Esophagus squamous epithelium (tissue), 5 donors: ENCODE data around the gene WWOX. TPM values are rescaled to one million over a fixed set of nuclear protein-coding genes. Genes with fewer than 3 reads are reported as not detected.

Source experiments
- DNase-seq: peaks from one replicate; lab custom pipeline; 2025; lab: John Stamatoyannopoulos, UW
- H3K27ac ChIP-seq, 4 donors: fragments of 200-600 bp; sonication (generic); one replicate each; pipeline ENCODE4 v1.5.1; 2016 to 2019; ENCODE audit warnings: mild to moderate bottlenecking in 1 of 4
- H3K27me3 ChIP-seq, 4 donors: fragments of 200-600 bp; sonication (generic); 1 replicate in 3 of 4; 2 replicates in 1 of 4; pipeline versions ENCODE4 v1.5.1 to v1.6.0; 2017 to 2021; ENCODE audit warnings: antibody characterized with exemption in 1 of 4
- H3K36me3 ChIP-seq, 3 donors: fragments of 200-600 bp; sonication (generic); one replicate each; pipeline ENCODE4 v1.5.1; 2016 to 2019
- H3K4me1 ChIP-seq, 3 donors: fragments of 200-600 bp; sonication (generic); one replicate each; pipeline ENCODE4 v1.5.1; 2017 to 2019
- H3K4me3 ChIP-seq, 4 donors: fragments of 200-600 bp; sonication (generic); 1 replicate in 3 of 4; 2 replicates in 1 of 4; pipeline ENCODE4 v1.5.1; 2016 to 2019; ENCODE audit warnings: mild to moderate bottlenecking in 2 of 4, moderate library complexity in 1 of 4
- H3K9me3 ChIP-seq, 3 donors: fragments of 200-600 bp; sonication (generic); one replicate each; pipeline ENCODE4 v1.5.1; 2016 to 2019
- POLR2A ChIP-seq, 4 donors: fragments of 450-650 bp; IDR thresholded peaks; one replicate each; pipeline ENCODE4 v1.6.1; 2017; ENCODE audit warnings: antibody characterized with exemption in 4 of 4, mild to moderate bottlenecking in 4 of 4, moderate library complexity in 3 of 4
- WGBS, 2 donors: methylation state at CpG; one replicate each; pipeline ENCODE4 v1.1.5; 2018; 5-methylcytosine and 5-hydroxymethylcytosine counted together
- intact Hi-C: fragments of 100-400 bp; cut with DNase I; formaldehyde crosslinking; loops from one replicate; pipeline ENCODE4 v1.15.0; 2022
- total RNA-seq, 4 donors: library from RNA; depleted of rRNA; stranded (reverse); fragments of >200 nt; gene quantifications; one replicate each; pipeline ENCODE4 v1.1.0, GENCODE V29; 2016
- TF ChIP-seq, protein P1 (sequence below), 6 experiments: fragments of 450-650 bp in 4 of 6; fragments of 200-600 bp in 2 of 6; sonication (generic) in 2 of 6; IDR thresholded peaks; one replicate each; pipeline ENCODE4 v1.5.1; 2016 to 2019; ENCODE audit warnings: antibody characterized with exemption in 6 of 6, mild to moderate bottlenecking in 4 of 6, moderate library complexity in 4 of 6
- donor health status: DM: yes; HTN: yes; CAD: no.

WWOX gene
- total RNA-seq, 4 donors from 2014 or later = 20.9 to 31.1 (median 27.5) TPM

DNA sequence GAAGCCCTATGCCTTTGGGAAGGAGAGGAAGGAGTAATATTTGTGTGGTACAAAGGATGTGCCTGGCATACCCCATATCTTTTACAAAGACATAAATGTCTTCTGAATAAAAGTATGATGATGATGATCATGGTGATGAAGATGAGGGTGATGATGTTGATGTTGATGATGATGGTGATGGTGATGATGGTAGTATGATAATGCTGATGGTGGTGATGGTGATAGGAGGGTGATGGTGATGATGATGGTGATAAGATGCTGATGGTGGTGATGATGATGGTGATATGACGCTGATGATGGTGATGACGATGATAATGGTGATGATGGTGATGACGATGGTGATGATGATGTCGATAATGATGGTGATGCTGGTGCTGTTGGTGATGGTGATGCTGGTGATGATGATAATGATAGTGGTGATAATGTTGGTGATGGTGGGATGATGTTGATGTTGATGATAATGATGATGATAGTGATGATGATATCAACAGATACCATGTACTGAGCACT, 684.2 kb downstream of the WWOX start:
- Histone ChIP-seq H3K27ac (no peak overlapping the region), H3K9me3 (no peaks in the 10 kb centered on the region), H3K36me3 (no peaks in the 10 kb centered on the region), H3K4me1 (no peaks in the 10 kb centered on the region), H3K4me3 (no peak overlapping the region), H3K27me3 (no peaks in the 10 kb centered on the region)
- no peak for DNase-seq
- no peak for TF ChIP-seq POLR2A (IDR thresholded peaks at IDR 0.05)
- TF ChIP-seq, protein P1, sequence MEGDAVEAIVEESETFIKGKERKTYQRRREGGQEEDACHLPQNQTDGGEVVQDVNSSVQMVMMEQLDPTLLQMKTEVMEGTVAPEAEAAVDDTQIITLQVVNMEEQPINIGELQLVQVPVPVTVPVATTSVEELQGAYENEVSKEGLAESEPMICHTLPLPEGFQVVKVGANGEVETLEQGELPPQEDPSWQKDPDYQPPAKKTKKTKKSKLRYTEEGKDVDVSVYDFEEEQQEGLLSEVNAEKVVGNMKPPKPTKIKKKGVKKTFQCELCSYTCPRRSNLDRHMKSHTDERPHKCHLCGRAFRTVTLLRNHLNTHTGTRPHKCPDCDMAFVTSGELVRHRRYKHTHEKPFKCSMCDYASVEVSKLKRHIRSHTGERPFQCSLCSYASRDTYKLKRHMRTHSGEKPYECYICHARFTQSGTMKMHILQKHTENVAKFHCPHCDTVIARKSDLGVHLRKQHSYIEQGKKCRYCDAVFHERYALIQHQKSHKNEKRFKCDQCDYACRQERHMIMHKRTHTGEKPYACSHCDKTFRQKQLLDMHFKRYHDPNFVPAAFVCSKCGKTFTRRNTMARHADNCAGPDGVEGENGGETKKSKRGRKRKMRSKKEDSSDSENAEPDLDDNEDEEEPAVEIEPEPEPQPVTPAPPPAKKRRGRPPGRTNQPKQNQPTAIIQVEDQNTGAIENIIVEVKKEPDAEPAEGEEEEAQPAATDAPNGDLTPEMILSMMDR (IDR thresholded peaks at IDR 0.05) = no peak
- intact Hi-C loops = no loop called here
- WGBS, 2 donors = 68 to 77% methylated on average over 4 of the region's 4 CpGs

DNA sequence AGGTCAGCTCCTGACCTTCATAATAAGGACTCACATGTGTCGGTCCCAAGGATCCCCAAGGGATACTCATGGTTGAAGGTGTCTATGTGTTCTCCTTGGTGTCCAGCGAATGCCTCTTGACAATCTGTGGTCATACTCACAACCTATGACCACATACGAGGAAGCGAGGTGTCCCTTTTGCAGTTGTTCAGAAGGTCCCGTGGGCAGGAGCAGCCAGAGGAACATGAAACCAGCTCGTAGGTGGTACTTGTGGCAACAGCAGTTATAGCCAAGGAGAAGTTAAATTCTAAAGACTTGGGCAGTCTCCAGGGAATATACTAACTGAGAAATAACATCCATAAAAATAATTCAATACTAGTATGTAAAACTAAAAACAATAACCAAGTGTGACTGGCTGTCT, 685.3 kb downstream of the WWOX start:
- Histone ChIP-seq H3K9me3 (no peaks in the 10 kb centered on the region), H3K36me3 (no peaks in the 10 kb centered on the region), H3K4me3 (no peak overlapping the region), H3K27ac (no peak overlapping the region), H3K27me3 (no peaks in the 10 kb centered on the region), H3K4me1 (no peaks in the 10 kb centered on the region)
- no peak for DNase-seq
- TF ChIP-seq, protein P1 (IDR thresholded peaks at IDR 0.05) = no peak
- no peak for TF ChIP-seq POLR2A (IDR thresholded peaks at IDR 0.05)
- intact Hi-C loops = no loop called here
- 81 to 92% methylated on average over 6 of the region's 6 CpGs for WGBS, 2 donors

DNA sequence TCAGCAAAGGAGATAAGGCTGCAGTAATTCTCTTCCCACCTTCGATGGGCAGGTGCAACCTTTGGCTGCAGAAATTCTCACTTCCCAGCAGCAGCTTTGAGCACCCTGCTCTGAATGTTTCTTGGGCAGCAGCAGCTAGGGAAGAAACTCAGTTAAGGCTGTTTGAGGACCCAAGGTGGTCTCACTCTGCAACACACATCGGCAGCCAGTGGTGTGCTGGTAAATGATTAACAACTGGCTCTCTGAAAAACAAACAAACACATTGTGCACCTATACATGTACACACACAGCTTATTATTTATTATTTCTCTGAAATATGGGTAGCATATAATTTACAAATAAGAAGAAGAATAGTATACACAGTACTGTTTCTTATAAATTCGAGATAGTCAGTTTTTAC, 685.8 kb downstream of the WWOX start:
- H3K9me3 ChIP-seq = no peaks in the 10 kb centered on the region
- H3K4me1 ChIP-seq = no peaks in the 10 kb centered on the region
- intact Hi-C loops = no loop called here
- 77 to 90% methylated on average over 3 of the region's 3 CpGs for WGBS, 2 donors
- DNase-seq = no peak
- no peak overlapping the region for H3K4me3 ChIP-seq
- H3K27ac ChIP-seq = no peak overlapping the region
- H3K27me3 ChIP-seq = no peaks in the 10 kb centered on the region
- no peak for TF ChIP-seq POLR2A (IDR thresholded peaks at IDR 0.05)
- TF ChIP-seq, protein P1 (IDR thresholded peaks at IDR 0.05) = no peak
- no peaks in the 10 kb centered on the region for H3K36me3 ChIP-seq

DNA sequence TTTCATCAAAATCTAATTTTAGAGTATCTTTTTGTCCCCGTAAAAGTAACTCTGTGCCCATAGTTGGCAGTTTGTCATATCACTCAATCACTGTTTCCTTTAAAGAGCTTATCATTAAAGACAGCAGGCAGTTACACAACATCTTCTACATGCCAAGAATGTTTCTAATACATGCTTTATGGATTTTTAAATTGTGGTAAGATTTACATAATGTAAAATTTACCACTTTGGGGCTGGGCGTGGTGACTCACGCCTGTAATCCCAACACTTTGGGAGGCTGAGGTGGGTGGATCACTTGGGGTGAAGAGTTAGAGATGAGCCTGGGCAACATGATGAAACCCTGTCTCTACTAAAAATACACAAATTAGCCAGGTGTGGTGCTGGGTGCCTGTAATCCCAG, 687.2 kb downstream of the WWOX start:
- Histone ChIP-seq H3K4me1 (no peaks in the 10 kb centered on the region), H3K27ac (no peak overlapping the region), H3K27me3 (no peaks in the 10 kb centered on the region), H3K36me3 (no peaks in the 10 kb centered on the region), H3K4me3 (no peak overlapping the region), H3K9me3 (no peaks in the 10 kb centered on the region)
- DNase-seq = no peak
- TF ChIP-seq POLR2A (IDR thresholded peaks at IDR 0.05) = no peak
- TF ChIP-seq, protein P1 (IDR thresholded peaks at IDR 0.05) = no peak
- intact Hi-C loops = no loop called here
- 38 to 56% methylated on average over 2 to 3 of the region's 3 CpGs for WGBS, 2 donors

DNA sequence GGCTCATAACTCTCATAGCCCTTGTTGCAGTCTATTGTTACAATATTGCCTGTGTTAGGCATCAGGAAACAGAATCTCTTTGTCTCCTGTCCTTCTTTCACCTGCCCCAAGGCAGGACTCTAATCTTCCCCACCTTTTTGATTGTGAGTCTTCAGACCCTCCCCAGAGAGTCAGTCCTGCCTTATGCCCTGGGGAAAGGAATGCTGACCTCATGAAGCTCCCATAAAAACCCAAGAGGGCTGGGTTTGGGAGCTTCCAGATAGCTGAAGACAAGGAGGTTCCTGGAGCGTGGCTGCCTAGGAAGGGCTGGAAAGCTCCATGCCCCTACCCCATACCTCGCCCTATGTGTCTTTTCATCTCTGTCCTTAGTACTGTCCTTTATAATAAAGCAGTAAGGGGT, 688.8 kb downstream of the WWOX start:
- Histone ChIP-seq H3K9me3 (no peaks in the 10 kb centered on the region), H3K4me1 (no peaks in the 10 kb centered on the region), H3K36me3 (no peaks in the 10 kb centered on the region), H3K4me3 (no peak overlapping the region), H3K27ac (no peak overlapping the region), H3K27me3 (no peaks in the 10 kb centered on the region)
- WGBS, 2 donors = 79 to 100% methylated on average over 2 of the region's 2 CpGs
- TF ChIP-seq, protein P1 (IDR thresholded peaks at IDR 0.05) = no peak
- no peak for TF ChIP-seq POLR2A (IDR thresholded peaks at IDR 0.05)
- intact Hi-C loops = no loop called here
- no peak for DNase-seq
